Right forelimb (tissue), 1 donor: ENCODE results near the gene LAMTOR2.
"Not testable (repeated sequence)": the region's sequence is repeated elsewhere in the genome, so short reads cannot be mapped to it uniquely, and the experiment has no call there.

Experiments used
- DNase-seq: peaks from one replicate; pipeline ENCODE4 v3.0.0-alpha.2; 2018

Gene LAMTOR2

DNA sequence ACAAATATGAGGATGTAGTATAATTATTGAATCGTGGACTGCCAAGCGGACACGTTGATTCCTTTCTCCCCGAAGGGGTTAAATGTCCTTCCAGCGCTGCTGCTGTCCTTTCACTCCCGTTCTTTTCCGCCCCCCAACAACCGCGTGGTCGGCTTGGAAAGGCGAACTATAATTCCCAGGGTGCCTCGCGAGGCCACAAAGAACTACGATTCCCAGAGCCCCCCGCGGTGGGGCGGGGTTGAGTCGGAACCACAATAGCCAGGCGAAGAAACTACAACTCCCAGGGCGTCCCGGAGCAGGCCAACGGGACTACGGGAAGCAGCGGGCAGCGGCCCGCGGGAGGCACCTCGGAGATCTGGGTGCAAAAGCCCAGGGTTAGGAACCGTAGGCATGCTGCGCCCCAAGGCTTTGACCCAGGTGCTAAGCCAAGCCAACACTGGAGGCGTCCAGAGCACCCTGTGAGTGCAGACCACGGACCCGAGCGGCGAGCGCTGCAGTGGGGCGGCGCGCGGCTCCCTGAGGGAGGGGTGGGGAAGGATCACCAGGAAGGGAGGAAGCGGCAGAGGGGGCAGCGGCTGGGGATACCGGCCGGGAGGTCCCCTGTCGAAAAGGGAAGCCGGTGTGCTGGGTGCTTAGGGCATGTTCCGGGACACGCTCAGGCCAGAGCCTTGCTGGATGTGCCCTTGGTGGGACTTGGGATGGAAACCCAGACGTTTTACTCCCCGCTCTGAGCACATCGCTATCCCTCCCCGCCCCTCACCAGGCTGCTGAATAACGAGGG lies at the start of gene LAMTOR2:
LAMTOR2 (plus strand) TSS at position 283 of the 781 bp plus-strand sequence; CDS start at position 391, 108 bp downstream.
- DNase-seq: peak; percentile 100

DNA sequence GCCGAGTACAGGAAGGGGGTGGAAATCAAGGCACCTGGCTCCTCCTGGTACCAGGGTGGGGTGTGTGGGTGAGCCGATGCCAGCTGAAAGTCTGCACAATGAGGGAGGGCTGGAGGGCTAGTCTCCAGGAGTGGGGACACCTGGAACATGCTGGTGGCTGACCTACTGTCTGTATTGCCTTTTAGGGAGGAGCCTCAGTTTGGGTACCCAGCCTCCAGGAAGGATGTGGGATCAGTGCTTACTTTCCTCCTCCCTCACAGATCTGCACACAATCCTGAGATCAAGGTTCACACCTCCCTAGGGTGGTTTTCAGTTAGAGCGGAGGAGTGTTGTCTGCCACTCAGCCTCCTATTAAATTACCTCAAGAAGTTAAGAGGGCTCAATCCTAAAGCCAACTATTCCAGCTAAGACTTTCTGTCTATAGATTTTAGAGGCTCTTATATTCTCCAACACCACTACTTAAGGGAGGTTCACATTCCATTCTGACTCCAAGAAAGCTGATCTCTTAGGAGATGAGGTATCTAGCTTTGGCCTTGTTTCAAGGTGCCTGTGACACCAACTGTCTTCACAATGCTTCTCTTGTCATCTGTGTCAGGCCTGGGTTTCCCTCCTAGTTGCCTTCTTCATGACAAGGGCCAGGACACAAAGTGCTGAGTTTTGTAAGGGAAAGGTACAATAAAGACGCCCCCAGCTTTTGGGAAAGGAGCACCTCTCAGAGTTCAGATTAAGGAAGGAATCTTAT lies 49.6 kb upstream of the LAMTOR2 start:
- DNase-seq: no peak

DNA sequence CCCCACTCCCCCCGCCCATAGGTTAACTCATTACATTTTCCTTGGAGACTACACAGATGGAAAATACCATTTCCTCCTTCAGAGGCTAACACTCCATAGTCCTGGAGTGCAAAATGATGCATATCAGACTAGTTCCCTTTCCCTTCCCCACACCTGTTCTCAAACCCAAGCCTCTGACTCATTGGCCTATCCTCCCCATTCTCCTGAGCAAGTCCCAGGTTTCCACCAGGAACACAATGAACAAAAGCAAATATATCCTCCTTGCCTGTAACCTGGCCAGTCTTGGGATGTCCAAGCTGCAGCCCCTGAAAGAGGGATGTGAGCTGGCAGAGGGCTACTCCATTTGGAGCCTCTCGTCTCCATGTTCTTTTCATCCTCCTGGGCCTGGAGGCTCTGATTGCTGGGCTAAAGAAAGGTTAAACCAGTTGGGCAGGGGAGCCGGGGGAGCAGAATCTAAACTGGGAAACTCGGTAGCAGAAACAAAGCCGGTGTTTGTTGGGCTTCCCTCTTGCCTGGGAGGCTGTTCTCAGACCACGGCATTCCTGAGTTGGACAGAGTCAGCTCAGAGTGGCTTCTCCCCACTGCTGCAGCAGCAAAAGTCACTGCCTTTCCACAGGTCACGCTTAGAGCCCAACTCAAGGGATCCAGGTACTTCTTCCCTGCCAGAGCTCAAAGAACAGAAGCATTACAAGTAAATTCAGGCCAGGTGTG lies 47.8 kb upstream of the LAMTOR2 start:
- DNase-seq: no peak

DNA sequence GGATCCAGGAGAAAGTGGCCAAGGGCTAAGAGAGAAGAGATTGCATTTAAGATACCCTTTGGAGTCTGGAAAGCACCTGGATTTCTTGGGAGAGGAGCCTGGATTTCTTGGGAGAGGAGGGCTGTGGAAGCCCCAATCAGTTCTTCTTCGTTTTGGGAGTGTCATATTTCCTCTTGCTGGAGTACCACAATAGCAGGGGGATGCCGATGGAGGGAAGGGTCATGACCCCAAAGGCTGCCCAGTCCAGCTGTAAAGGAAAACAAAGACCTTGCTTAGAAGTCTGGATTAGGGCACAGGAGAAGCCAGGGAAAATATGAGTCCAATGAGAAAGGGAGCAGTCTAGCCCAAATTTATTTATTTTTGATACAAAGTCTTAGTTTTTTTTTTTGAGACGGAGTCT lies 45.2 kb upstream of the LAMTOR2 start:
- DNase-seq: no peak

DNA sequence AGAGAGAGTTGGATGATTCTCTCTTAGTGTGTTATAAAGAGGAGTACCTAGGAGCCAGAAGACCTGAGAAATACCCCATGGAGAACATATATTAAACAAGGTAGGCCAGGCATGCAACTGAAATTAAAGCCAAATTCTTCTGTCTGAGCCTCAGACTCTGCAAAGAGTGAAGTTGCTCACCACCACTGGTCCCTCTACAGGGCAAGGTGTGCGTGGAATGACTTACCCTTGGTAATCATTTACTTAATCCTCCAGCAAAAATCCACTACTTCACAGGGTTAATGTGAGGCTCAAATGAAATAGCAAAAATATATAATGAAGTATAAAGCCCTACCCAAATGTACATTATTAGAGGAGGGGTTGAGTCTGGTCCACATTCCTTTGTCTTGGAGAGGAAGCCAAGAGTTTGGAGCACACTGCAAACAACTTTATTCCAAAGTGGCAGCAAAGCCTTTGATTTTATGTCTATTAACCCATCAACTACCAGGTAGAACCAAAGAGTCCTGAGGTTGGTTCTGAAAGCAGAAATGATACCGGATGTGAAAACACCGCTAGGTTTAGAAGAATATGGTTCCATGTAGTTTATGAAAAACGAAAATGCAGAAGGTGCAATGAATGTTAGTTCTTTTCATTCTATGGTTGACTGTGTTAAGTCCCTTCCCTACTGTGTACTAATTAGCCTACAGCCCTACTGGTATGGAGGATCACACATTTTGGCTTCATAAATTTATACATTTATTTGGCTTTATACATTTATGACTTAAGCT lies 42.3 kb upstream of the LAMTOR2 start:
- no peak for DNase-seq

DNA sequence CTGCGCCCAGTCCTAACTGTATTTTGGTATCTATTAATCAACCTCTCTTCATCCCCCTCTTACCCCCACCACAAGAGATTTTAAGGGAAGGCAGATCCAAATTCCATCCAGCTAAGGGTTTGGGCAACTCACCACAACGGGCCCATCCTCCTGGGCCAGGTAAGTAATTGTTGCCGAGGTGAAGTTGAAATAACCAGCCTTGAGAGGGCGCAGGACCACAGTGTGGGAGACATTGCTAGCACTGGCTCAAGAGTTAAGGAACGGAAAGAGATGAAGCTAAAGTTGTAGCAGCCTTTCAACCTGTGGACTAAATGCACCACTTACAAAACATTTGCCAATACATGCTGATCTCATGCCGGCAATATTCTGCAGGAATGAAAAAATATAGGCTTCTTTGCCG lies 39.8 kb upstream of the LAMTOR2 start:
- DNase-seq: no peak

DNA sequence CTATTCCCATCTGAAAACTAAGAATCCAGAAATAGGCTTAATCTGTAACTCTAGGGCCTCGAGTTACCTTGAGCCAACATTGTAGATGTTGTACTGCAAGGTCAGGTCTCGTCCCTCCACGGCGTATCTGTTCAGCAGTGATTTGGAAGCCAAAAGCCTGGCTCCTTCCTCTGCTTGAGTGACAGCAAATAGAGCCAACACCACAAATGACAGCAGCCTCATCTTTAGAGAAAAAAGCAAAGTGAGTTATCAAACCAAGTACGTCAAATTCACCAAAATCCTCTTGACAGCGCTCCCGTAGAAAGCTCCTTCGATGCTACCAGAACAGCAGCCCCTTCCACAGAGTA lies 34.7 kb upstream of the LAMTOR2 start:
- DNase-seq: no peak

DNA sequence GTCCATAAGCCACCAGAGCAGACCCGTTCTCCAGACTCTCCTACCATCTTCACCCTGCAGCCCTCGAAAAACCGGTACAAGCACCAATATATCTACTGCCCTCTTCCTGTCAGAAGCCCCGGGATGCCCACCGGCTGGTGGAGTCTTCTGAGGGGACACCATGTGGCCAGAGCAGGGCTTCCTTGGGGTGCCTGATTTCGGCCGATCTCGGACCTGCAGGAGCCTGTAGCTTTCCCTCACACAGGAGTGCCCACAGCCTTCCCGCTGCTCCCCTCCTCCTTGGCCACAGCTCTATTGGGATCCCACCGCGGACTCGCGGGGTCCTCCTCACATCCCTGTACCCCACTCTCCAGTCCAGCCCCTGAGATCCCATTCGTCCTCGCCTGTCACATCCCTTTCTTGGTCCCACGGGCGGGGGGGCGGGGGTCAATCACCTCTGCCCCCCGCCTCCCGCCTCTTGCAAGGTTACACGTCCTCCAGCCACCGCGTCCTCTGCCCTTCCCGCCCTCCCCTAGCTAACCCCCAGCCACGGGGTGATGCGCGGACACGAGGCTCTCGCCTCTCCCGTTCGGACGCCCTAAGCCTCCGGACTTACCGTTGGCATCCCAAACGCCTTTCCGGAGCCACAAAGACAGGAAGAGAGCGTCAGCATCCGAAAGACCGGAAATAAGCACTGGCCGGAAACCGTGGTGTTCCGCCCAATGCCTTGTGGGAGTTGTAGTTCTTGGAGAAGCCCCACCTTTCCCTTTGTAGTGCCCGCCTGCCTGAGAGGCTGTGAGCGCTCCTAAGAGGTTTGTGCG lies 34.1 kb upstream of the LAMTOR2 start, which contains the start of gene SSR2:
SSR2 (minus strand) TSS at position 659 of the 800 bp plus-strand sequence. CDS start 784 bp downstream, outside the sequence.
- peak; percentile 91 for DNase-seq

DNA sequence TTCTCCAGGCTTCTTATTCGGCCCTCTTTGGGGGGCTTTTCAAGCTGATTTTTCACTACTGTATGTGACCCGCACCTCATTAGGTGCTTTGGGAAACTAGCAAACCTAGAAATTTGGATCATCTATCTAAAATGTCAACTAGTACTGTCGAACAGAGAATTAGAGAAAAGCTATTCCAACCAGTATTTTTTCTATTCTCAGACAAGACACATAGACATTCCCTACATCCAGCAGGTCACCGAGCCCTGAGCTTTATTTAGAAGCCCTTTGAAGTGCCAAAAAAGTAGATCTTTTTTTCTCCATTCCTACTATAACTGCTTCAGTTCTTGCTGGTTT lies 33.5 kb upstream of the LAMTOR2 start:
- no peak for DNase-seq

DNA sequence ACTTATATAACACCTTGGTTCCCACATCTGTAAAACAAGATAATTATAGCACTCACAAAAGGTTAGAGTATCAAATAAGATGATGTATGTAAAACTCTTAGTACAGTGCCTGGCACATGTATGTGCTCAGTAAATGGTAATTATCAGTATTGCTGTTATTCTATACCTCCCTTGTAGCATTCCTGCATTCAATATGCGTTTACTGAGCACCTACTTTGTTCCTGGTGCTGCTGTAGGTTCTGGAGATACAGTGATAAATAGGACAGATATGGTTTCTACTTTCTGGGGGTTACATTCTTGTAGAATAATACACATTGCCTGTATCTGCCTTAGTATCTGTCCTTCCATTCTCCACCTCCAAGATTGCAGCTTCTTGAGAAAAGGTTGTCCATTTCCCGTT lies 32.6 kb upstream of the LAMTOR2 start:
- DNase-seq: no peak

DNA sequence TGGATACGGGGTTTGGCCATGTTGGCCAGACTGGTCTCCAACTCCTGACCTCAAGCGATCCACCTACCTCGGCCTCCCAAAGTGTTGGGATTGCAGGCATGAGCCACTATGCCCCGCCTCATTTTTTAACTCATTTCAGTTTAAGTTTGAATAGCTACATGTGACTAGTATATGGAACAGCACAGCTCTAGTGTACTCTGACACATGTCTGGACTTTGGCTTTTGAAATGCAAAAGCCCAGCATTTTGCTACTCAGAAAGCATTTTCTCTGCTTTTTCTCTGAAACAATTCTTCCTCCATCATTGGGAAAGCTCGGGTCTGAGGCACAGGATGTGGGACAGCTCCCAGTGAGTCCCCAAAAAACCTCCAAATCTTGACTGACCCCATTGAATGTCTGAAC lies 29.8 kb upstream of the LAMTOR2 start:
- no peak for DNase-seq

DNA sequence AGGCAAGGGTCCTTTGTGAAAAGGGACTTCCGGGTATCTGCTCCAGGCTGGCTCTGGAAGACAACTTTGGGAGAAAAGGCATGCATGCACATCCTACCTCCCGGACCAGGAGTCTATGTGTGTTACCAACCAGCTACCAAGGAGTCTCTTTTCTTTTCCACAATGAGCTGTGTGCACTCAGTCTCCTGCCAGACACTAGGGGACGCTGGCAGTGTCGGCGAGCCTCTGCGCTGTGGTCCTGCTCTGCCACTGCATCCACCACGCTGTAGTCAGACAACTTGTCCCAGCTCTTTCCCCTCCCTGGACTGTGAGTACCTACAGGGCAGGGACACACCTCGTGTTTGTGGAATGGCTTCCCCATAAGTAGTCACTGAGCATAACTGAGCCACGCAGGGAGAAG lies 28.7 kb upstream of the LAMTOR2 start:
- DNase-seq: no peak

DNA sequence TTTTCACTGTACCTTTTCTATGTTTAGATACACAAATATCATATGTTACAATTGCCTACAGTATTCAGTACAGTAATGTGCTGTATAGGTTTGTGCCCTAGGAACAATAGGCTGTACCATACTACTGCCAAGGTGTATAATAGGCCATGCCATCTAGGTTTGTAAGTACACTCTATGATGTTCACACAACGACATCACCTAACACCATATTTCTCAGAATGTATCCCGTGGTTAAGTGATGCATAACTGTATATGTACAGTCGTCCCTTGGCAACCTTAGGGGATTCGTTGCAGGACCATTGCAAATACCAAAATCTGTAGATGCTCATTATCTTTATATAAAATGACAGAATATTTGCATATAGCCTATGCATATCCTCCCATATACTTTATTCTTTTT lies 28.0 kb upstream of the LAMTOR2 start:
- DNase-seq: no peak

DNA sequence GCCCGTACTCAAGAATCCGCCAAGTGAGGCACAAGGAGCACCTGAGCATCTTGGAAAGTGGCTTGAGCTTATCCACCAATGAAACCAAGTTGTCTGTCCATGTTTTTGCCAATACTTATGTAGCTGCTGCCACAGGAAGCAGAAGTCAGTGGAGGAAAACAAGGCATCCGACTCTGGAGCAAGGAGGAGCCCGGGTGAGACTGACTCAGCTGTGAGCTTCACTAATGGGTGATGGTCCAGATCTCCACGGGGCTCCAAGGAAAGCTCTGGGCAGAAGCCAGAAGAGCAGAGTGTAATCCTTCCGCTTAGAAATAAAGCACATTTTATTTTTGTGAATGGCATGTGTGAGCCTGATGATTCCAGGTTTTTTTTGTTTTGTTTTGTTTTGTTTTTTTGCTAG lies 21.6 kb upstream of the LAMTOR2 start:
- no peak for DNase-seq

DNA sequence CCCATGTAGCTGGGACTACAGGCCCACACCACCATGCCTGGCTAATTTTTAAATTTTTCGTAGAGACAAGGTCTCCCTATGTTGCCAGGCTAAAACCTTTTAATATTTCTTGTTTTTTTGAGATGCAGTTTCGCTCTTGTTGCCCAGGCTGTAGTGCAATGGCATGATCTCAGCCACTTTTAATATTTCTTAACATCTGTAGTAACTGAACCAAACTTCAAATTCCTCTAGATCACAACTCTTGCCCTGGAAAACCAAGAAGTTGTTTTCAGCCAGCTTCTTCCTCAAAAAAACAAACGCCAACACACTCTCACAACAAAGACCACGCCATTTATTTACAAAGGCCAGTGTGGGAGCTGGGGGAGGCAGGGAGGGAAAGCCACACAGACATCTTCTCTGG lies 19.6 kb upstream of the LAMTOR2 start:
- DNase-seq: not testable (repeated sequence)

DNA sequence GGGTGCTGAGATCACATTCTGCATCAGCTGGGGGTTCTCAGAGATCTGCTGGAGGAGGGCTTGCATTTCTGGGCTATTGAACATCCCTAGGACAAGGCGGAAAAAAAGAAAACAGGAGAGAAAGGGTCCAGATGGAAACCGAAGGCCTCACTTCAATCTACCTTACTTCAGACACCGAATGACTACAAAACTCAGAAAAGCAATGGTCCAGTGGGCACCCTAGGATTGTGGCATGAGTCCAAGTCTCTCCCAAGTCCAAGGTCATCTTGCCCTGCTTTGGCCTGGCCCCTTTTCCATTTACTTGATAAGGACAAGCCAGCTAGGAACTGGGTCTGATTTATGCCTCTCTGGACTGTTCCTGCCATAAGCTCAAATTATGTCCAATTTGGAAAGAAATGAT lies 11.8 kb upstream of the LAMTOR2 start:
- no peak for DNase-seq

DNA sequence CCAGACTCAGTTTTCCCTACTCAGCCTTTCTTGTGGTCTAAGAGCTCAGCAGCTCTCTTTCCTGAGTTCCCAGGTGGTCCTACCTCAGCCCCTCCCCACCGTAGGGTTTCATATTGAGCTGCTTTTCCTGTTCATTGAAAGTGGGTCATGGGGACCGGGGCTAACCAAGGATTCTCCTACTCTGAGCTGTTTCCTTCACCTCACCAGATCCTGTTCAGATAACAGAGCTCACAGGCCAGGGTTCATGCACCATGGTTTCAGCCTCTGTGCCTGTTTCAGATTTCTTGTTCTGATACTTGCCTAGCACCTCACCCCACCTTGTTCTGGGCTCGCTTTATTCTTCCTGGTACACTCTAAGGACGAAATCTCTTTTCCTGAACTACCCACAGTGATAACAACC lies 9.5 kb upstream of the LAMTOR2 start:
- no peak for DNase-seq

DNA sequence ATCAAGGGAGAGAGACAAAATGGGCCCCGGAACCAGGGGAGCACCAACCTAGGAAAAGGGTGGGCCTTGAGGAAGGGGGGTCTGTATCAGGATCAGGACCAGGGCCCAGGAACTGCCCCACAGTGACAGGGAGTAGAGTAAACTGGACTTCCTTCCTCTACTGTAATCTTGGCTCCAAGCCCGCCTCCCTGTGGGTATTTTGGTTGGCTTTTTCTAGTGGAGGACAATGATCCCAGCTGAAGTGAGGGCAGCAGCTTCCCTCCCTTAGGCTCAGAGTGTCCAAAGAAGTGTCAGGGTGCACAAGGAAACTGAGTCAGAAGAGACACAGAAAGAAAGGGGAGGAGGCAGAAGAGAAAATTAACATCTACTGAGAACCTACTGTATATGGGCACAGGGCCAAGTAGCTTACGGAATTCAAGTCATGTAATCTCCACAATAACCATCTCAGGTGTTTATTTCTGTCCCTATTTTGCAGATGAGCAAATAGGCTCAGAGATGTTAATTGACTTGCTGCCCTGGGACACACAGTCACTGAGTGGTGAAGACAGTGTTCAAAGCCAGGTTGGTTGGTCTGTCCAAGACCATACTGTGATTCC lies 5.8 kb upstream of the LAMTOR2 start:
- no peak for DNase-seq

DNA sequence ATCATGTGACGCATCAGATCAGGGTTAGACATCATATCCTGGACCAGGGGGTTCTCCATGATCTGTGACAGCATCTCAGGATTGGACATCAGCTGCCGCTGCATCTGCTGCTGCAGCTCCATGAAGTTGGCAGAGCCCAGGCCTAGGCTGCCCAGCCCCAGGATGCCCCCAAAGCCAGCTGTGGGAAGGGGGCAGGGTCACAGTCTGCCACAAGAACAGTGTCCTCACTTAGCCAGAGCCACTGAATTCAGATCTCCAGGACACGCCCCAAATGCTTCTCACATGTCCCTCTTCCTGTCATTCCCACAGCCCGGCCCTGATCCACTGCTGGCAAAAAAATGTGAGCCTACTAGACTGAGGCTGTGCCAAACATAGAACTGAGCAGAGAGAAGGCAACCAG lies 4.2 kb upstream of the LAMTOR2 start:
- DNase-seq: no peak

DNA sequence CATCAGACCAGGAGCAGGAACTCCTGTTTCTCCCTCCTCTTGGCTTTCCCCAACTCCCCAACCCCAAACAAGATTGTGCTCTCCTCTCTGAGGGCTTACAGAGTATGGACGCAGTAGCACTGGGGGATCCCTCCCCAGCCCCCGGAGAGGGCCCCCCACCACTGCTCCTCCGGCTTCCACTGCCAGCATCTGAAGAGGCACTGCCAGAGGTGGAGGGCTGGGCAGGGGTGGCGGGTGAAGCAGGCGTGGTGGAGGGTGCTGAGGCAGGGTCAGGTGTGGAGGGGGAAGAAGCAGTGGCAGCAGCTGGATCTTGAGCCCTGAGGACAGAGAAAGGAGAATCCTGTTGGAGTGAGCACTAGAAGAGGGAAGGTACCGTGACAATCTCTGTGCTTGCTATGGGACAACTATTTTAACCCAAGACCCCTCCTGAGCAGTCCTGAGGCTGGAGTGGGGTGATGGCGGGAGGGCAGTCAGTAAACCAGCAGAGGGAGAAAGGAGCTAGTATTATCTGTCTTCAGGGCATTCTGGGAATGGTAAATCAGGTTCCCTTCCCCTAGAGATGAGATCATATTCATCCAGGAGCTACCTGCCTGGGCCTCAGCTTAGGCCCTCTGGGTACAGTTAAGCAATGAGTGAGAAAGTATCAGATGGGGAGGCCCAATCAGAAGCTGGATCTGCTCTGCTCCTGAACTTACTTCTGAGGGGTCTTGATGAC lies 3.4 kb upstream of the LAMTOR2 start:
- no peak for DNase-seq
